ENCODE results near the gene CPNE7. TPM values are rescaled to one million over a fixed set of nuclear protein-coding genes. Genes with fewer than 3 reads are reported as not detected.

CPNE7 gene
- total and polyA plus RNA-seq, 9 of the 15 experiments (the other 6 are each of a cell fraction or from before 2014, with no cell fraction given) = 0.30 to 73.4 (median 32.7) TPM

DNA sequence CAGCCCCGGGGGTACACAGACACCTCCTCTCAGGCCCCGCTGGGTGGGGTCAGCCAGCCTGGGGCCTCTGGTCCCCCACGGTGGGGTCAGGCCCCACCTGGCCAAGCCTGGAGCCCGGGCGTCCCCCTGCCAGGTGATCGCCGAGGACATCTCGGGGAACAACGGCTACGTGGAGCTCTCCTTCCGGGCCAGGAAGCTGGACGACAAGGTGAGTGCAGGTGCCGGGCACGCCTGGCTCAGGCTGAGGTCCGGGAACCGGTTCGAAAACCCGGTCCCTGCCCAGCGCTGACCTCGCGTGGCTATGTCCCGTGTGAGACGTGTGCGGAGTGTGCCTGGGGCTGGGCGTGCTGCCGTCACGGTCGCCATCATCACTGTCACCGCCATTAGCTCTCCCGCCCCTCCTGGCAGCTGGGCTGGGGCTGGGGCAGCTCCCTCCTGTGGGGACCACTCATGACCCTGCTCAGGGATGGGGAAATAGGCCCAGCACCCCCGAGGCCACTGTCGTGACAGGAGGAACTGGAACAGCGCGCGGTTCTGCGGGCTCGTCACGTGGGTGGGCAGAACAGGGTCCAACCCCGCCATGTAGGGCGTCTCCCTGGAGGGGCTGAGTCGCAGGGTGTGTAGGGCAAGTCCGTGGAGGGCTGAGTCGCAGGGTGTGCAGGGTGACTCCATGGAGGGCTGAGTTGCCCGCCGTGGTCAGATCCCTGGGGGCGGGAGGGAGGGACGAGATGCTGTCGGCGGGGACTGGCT is 8.5 kb downstream of the CPNE7 start:
- Histone ChIP-seq H3K4me3 (no peak overlapping the region), H3K9ac (ENCODE audit: insufficient read depth in 1 of 2, low read depth in 2 of 2, low read length in 2 of 2) (no peak overlapping the region), H2AFZ (ENCODE audit: low read depth, low read length) (no peak overlapping the region), H3K4me2 (ENCODE audit: insufficient read depth, low read length) (no peak overlapping the region), H3K27me3 (ENCODE audit: control insufficient read depth in 2 of 2, insufficient read depth in 2 of 2, low read length in 2 of 2) (no peaks in the 10 kb centered on the region), H3K9me1 (ENCODE audit: control insufficient read depth, insufficient read depth, low read length) (no peaks in the 10 kb centered on the region), H3K36me3 (ENCODE audit: control insufficient read depth, insufficient read depth, low read length) (peaks cover 85% of the 10 kb centered on the region), H3K79me2 (ENCODE audit: control insufficient read depth, insufficient read depth, low read length) (peaks cover 8% of the 10 kb centered on the region; the same call in 1 of the 3 replicates), H3K9me3 (replicated peaks; ENCODE audit: control insufficient read depth, insufficient read depth, low read depth, low read length) (peaks cover 21% of the 10 kb centered on the region), H4K20me1 (replicated peaks; ENCODE audit: control insufficient read depth, insufficient read depth, low read length) (no peaks in the 10 kb centered on the region), H3K27ac (ENCODE audit: extremely low read depth, low read depth, low read length) (no peak overlapping the region), H3K4me1 (replicated peaks in 1 of 2; ENCODE audit: control insufficient read depth in 2 of 2, insufficient read depth in 2 of 2, low read length in 2 of 2) (peaks cover 0 to 50% of the 10 kb centered on the region in 2 experiments; a peak in 2 of 5 replicates)
- no peak for DNase-seq (ENCODE audit: extremely low read depth in 1 of 4, low spot score in 3 of 4)
- 93% methylated on average over 24 of the region's 49 CpGs for WGBS (ENCODE audit: insufficient coverage, low coverage, missing lambda C conversion rate)
- BruUV-seq (replicated peaks) = no TSS peak
- CTCF ChIA-PET (ENCODE audit: low intra/inter-chr PET ratio) = no interaction called here
- intact Hi-C loops (cut with micrococcal nuclease) (no loop called here), in situ Hi-C loops (cut with MboI) (no loop called here)
- POLR2A ChIA-PET = interaction anchor here (0.7 to 1.3 kb wide), 2 partner anchors 18 to 803 kb away, joined by 3 to 4 read pairs; no protein-coding TSS in a partner anchor
- no peak for FAIRE-seq
- no peak for ATAC-seq
- TF ChIP-seq, protein P1, sequence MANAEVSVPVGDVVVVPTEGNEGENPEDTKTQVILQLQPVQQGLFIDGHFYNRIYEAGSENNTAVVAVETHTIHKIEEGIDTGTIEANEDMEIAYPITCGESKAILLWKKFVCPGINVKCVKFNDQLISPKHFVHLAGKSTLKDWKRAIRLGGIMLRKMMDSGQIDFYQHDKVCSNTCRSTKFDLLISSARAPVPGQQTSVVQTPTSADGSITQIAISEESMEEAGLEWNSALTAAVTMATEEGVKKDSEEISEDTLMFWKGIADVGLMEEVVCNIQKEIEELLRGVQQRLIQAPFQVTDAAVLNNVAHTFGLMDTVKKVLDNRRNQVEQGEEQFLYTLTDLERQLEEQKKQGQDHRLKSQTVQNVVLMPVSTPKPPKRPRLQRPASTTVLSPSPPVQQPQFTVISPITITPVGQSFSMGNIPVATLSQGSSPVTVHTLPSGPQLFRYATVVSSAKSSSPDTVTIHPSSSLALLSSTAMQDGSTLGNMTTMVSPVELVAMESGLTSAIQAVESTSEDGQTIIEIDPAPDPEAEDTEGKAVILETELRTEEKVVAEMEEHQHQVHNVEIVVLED (CRISPR knock-in tag; IDR thresholded peaks at IDR 0.05) = no peak
- TF ChIP-seq, protein P2, sequence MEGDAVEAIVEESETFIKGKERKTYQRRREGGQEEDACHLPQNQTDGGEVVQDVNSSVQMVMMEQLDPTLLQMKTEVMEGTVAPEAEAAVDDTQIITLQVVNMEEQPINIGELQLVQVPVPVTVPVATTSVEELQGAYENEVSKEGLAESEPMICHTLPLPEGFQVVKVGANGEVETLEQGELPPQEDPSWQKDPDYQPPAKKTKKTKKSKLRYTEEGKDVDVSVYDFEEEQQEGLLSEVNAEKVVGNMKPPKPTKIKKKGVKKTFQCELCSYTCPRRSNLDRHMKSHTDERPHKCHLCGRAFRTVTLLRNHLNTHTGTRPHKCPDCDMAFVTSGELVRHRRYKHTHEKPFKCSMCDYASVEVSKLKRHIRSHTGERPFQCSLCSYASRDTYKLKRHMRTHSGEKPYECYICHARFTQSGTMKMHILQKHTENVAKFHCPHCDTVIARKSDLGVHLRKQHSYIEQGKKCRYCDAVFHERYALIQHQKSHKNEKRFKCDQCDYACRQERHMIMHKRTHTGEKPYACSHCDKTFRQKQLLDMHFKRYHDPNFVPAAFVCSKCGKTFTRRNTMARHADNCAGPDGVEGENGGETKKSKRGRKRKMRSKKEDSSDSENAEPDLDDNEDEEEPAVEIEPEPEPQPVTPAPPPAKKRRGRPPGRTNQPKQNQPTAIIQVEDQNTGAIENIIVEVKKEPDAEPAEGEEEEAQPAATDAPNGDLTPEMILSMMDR (IDR thresholded peaks at IDR 0.05 in 2 of 3, conservative IDR thresholded peaks at IDR 0.05 in 1 of 3; ENCODE audit: insufficient read depth in 2 of 3, low read depth in 1 of 3, low read length in 3 of 3) = no peak
- TF ChIP-seq PHB2 (IDR thresholded peaks at IDR 0.05; ENCODE audit: low read depth) (no peak), JUNB (CRISPR knock-in tag; conservative IDR thresholded peaks at IDR 0.05) (no peak), SMAD1 (IDR thresholded peaks at IDR 0.05; ENCODE audit: low read depth, low read length, partially characterized antibody) (no peak), MTA2 (IDR thresholded peaks at IDR 0.05; ENCODE audit: low read depth) (no peak), RCOR1 (IDR thresholded peaks at IDR 0.05; ENCODE audit: borderline replicate concordance in 1 of 2, low read depth in 2 of 2, low read length in 2 of 2) (no peak)
- TF ChIP-seq, protein P3, sequence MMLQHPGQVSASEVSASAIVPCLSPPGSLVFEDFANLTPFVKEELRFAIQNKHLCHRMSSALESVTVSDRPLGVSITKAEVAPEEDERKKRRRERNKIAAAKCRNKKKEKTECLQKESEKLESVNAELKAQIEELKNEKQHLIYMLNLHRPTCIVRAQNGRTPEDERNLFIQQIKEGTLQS (IDR thresholded peaks at IDR 0.05) = no peak
- TF ChIP-seq, protein P3 (CRISPR knock-in tag; conservative IDR thresholded peaks at IDR 0.05) = no peak
- TF ChIP-seq, protein P4, sequence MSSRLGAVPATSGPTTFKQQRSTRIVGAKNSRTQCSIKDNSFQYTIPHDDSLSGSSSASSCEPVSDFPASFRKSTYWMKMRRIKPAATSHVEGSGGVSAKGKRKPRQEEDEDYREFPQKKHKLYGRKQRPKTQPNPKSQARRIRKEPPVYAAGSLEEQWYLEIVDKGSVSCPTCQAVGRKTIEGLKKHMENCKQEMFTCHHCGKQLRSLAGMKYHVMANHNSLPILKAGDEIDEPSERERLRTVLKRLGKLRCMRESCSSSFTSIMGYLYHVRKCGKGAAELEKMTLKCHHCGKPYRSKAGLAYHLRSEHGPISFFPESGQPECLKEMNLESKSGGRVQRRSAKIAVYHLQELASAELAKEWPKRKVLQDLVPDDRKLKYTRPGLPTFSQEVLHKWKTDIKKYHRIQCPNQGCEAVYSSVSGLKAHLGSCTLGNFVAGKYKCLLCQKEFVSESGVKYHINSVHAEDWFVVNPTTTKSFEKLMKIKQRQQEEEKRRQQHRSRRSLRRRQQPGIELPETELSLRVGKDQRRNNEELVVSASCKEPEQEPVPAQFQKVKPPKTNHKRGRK (tag; IDR thresholded peaks at IDR 0.05) = no peak
- TF ChIP-seq, protein P5, sequence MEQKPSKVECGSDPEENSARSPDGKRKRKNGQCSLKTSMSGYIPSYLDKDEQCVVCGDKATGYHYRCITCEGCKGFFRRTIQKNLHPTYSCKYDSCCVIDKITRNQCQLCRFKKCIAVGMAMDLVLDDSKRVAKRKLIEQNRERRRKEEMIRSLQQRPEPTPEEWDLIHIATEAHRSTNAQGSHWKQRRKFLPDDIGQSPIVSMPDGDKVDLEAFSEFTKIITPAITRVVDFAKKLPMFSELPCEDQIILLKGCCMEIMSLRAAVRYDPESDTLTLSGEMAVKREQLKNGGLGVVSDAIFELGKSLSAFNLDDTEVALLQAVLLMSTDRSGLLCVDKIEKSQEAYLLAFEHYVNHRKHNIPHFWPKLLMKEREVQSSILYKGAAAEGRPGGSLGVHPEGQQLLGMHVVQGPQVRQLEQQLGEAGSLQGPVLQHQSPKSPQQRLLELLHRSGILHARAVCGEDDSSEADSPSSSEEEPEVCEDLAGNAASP (IDR thresholded peaks at IDR 0.05) = no peak

Measured in K562 (cell line).